Amygdala (tissue), 56 donors: ENCODE data around the gene RHBDD3.

Experiments used
- DNase-seq, 56 donors: peaks; one replicate each; lab custom pipeline; 2025; lab: John Stamatoyannopoulos, UW

Gene RHBDD3

GRCh38 chr22:29306835-29307595 is 39.2 kb upstream of the RHBDD3 start:
- peak in 33 of 56 donors; percentile 27 to 76 (median 58) for DNase-seq

DNA sequence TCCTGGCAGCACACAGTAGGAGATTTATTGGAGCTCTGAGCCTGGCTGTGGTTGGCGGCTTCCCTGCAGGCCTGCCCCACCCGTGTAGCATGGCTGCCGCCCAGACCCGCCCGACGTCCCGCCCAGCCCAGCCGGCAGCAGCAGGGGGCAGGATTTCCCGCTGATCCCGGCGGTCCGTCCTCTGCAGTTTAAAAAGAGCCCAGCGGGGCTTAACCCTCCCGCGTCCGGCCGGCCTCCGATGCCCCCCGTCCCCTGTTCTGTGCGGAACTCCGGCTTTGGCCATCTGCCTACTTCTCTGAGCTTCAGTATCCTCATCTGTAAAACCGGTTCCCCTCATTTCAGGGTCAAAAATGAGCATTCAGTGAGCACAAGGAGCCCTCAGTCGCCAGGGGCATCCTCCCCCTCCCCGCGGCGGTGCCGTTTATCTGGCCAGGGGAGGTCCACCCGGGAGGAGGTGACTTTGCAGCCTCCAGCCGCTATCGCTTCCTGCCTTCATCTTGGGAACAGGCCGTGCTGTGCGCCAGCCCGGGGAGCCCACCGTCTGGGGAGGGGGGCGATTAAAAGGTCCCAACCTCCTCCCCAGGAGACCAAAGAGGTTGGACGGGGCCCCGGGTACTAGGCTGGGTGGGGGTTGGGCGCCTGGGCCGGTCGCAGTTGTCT is 38.5 kb upstream of the RHBDD3 start, which contains the start of gene GAS2L1:
GAS2L1 (plus strand) TSS at position 476 of the 660 bp plus-strand sequence. CDS start 1,456 bp downstream, outside the sequence.
- peak in 45 of 56 donors; percentile 31 to 81 (median 61) for DNase-seq

DNA sequence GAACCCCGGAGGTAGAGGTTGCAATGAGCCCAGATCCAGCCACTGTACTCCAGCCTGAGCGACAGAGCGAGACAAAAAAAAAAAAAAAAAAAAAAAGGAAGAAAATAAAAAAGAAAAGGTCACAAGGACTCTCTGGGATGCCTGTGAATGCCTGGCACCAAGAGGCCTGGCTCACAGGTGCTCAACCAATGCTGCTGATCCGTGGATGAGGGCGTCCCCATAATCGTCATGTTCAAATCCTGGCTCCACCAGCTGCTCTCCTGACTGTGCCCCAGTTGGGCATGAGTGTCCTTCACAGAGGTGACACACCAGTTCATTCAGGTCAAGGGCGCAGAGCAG is 38.0 kb upstream of the RHBDD3 start:
- no peak for DNase-seq

GRCh38 chr22:29302681-29303465 is 35.1 kb upstream of the RHBDD3 start:
- DNase-seq, result peak in 11 of 56 donors; percentile 30 to 72 (median 46)

GRCh38 chr22:29302402-29302680 is 34.6 kb upstream of the RHBDD3 start:
- peak in 4 of 56 donors; percentile 27 to 39 (median 33) for DNase-seq

- no peak for DNase-seq
Measured at GRCh38 chr22:29301716-29302401, 34.1 kb upstream of the RHBDD3 start.

GRCh38 chr22:29300807-29301601 is 33.2 kb upstream of the RHBDD3 start:
- DNase-seq, result no peak

DNA sequence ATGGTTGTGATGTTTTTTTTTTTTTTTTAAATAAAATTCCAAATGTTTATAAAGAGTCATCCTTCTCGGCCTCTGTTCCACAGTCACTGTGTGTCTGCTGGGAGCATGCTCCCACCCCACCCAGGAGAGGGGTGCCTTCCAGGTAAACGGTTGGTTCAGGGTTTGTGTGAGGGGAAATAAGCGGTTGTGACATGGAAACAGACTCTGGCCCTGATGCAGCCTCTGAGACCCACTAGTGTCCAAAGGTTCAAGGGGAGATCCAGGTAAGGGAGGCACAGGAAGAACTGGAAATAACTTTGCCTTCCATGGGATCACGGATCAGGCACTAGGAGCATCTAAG is 32.7 kb upstream of the RHBDD3 start:
- no peak for DNase-seq

DNA sequence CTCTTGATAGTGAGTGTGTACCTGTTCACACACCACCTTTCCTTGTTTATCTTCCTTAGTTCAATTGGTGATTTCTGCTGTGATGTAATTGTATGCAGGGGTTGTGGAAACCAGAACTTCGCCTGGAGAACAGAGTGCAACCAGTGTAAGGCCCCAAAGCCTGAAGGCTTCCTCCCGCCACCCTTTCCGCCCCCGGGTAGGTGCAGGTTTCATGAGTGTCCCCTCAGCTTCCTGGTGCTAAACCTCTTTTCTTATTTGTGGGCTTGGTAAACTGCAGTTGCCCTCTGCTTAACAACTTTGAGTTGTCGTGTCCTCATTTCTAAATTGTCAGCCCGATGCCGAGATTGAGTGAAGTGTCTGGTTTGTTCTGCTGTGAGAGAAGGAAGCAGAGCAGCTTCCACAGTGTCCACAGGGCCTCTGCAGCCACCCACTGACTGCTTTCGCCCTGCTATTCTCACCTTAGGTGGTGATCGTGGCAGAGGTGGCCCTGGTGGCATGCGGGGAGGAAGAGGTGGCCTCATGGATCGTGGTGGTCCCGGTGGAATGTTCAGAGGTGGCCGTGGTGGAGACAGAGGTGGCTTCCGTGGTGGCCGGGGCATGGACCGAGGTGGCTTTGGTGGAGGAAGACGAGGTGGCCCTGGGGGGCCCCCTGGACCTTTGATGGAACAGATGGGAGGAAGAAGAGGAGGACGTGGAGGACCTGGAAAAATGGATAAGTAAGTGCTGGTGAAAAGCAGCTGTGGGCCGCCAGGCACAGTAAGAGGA is 31.5 kb upstream of the RHBDD3 start:
- DNase-seq, result no peak

- no peak for DNase-seq
Measured at GRCh38 chr22:29298641-29299040, 30.9 kb upstream of the RHBDD3 start.

GRCh38 chr22:29292379-29292778 is 24.6 kb upstream of the RHBDD3 start:
- no peak for DNase-seq

GRCh38 chr22:29291215-29291614 is 23.4 kb upstream of the RHBDD3 start:
- DNase-seq, result no peak

- DNase-seq, result no peak
Measured at GRCh38 chr22:29290061-29290460, 22.3 kb upstream of the RHBDD3 start.

DNA sequence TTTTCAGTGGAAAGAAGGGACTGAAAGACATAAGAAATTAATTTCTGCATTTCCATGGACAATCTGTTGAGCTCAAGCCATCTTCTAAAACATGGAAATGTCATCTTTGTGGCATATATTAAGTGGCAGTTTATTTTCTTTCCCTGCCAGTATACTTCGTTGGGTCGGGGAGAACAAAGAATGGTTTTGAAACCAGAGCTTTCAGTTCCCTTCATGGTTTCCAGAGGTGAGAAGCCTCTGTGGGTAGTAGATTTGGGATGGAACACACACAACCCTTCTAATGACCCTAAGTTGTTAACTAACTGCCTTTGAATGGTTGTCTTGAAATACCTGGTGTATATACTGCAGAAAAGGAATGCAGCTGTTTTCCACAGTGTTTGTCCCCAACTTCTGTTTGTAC is 21.1 kb upstream of the RHBDD3 start:
- no peak for DNase-seq

DNA sequence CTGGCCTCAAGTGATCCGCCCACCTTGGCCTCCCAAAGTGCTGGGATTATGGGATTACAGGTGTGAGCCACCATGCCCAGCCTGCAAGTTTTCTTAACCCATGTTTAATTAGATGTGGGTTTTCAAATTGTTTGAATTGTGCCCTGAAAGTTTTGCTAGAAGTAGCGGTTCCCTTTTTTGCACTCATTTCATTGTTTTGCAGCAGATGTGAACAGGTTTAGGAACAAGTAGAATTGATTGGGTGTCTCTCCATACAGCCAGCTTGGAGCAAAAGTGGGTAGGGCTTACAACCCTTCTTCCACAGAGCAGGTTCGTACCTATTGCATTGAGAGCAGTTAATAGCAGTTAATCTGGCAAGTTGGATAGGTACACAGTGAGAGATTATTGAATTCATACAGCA is 16.4 kb upstream of the RHBDD3 start:
- DNase-seq, result no peak

- no peak for DNase-seq
Measured at GRCh38 chr22:29277927-29278326, 10.1 kb upstream of the RHBDD3 start.

DNA sequence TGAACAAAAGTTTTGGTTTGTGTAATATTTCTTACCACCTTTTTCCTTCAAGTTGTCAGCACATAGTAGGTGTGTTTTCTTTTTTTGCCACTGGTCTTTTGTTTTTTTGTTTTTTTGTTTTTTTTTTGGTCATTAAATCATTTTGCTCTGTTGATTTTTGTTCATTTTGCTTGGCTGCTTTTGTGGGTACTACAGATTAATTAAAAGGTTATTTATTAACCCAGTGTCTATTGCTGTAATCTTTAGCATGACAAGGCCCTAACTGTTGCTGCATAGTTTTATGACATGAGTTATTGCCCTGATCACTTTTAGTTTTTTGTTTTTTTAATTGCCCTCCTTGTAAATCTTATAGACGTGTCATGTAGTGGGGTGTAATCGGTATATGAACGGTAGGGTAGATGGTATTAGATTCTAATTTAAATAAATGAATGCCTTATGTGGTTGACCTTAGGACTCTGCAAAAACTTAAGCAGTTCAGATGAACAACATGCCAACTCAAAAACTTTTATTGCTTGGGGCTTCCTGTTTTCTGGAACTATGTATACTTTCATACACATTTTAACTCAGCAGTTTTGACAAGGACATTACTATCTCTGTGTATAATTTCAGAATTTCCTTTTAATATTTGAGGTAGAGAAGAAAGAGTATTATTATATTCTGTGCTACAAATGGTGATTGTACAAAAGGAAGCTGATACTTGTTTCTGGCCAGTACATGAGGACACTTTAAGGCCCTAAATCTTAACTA is 8.2 kb upstream of the RHBDD3 start:
- no peak for DNase-seq

DNA sequence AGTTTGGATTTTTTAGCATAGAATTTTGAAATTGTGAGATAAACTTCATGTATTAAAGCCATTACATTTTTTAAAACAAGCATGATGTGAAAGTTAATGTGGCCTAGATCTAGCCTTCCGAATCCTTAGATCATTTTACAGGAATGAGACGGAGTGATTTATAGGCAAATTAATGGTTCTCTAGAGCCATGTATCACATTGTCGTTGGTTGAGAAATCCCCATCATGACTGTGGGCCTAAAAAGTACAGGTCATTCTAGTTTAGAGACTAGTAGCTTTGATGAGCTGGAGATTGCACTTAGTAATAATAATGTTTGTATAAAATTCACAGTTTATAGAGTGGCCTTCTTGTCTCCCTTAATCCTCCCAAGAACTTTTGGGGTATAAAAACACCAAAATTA is 7.4 kb upstream of the RHBDD3 start:
- no peak for DNase-seq

DNA sequence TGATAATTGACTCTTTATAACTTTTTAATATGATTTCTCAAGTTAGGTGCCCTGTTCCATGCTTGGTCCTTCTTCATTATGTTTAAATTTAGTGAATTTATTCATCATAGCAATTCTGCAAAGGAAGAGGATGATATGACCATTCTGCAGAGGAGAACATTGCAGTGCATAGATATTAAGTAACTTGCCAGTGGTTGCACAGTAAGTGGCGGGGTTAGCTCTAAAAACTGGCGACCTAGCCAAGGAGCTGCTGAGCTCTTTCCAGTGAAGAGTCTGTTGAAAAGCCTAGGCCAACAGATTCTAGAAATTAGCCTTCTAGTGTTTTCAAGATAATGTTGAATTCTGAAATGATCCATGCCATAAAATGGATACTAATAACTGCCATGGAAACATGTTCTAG is 4.8 kb upstream of the RHBDD3 start:
- no peak for DNase-seq
